Mucosa of rectum (tissue), 2 donors: ENCODE results near the gene YARS2.

Experiments used
- H3K27ac ChIP-seq, 2 donors: one replicate each; pipeline ENCODE4 v1.7.0; 2013; ENCODE audit warnings: inconsistent platforms in 2 of 2, low read depth in 2 of 2, low read length in 2 of 2
- H3K27me3 ChIP-seq, 2 donors: one replicate each; pipeline ENCODE4 v1.7.0; 2013; ENCODE audit warnings: low read length in 2 of 2; ENCODE audit not compliant: control insufficient read depth in 2 of 2, insufficient read depth in 2 of 2
- H3K36me3 ChIP-seq, 2 donors: one replicate each; pipeline ENCODE4 v1.7.0; 2013; ENCODE audit warnings: low read length in 2 of 2; ENCODE audit not compliant: control insufficient read depth in 2 of 2, insufficient read depth in 2 of 2
- H3K4me1 ChIP-seq, 2 donors: one replicate each; pipeline ENCODE4 v1.7.0; 2013; ENCODE audit warnings: low read length in 2 of 2, mild to moderate bottlenecking in 1 of 2; ENCODE audit not compliant: control insufficient read depth in 2 of 2, insufficient read depth in 2 of 2
- H3K4me3 ChIP-seq, 2 donors: one replicate each; pipeline ENCODE4 v1.7.0; 2013; ENCODE audit warnings: low read length in 2 of 2
- H3K9ac ChIP-seq, 2 donors: one replicate each; pipeline ENCODE4 v1.7.0; 2013; ENCODE audit warnings: low read length in 2 of 2, low read depth in 1 of 2, mild to moderate bottlenecking in 1 of 2
- H3K9me3 ChIP-seq, 2 donors: one replicate each; pipeline ENCODE4 v1.7.0; 2013; ENCODE audit warnings: low read length in 2 of 2; ENCODE audit not compliant: control insufficient read depth in 2 of 2
- donor health status: healthy.
- donor health status: Normal muscosa, but diverticular disease.

The YARS2 gene

GRCh38 chr12:32698285-32698684 is 57.4 kb downstream of the YARS2 start:
- H3K9me3 ChIP-seq, result no peaks in the 10 kb centered on the region
- no peak overlapping the region for H3K4me3 ChIP-seq
- no peak overlapping the region for H3K9ac ChIP-seq
- H3K27ac ChIP-seq, result no peak overlapping the region
- H3K4me1 ChIP-seq, result peaks cover 0 to 3% of the 10 kb centered on the region in 2 donors
- peaks cover 0 to 3% of the 10 kb centered on the region in 2 donors for H3K36me3 ChIP-seq
- no peaks in the 10 kb centered on the region for H3K27me3 ChIP-seq

GRCh38 chr12:32697445-32697844 is 58.3 kb downstream of the YARS2 start:
- H3K4me1 ChIP-seq, result peaks cover 0 to 3% of the 10 kb centered on the region in 2 donors
- no peaks in the 10 kb centered on the region for H3K36me3 ChIP-seq
- H3K4me3 ChIP-seq, result no peak overlapping the region
- no peak overlapping the region for H3K9ac ChIP-seq
- no peaks in the 10 kb centered on the region for H3K27me3 ChIP-seq
- no peak overlapping the region for H3K27ac ChIP-seq
- no peaks in the 10 kb centered on the region for H3K9me3 ChIP-seq
